ENCODE data around the gene FGF12. TPM values are rescaled to one million over a fixed set of nuclear protein-coding genes. Genes with fewer than 3 reads are reported as not detected.

Gene FGF12
- total RNA-seq, 1 donor from 2014 or later, result 3.2 TPM

- ATAC-seq (no peak), DNase-seq (no peak)
- Histone ChIP-seq H3K27ac (no peak overlapping the region), H3K27me3 (no peaks in the 10 kb centered on the region), H3K9me3 (no peaks in the 10 kb centered on the region), H3K36me3 (no peaks in the 10 kb centered on the region), H3K4me1 (no peaks in the 10 kb centered on the region), H3K4me3 (no peak overlapping the region)
- no peak for TF ChIP-seq CTCF (IDR thresholded peaks at IDR 0.05)
- intact Hi-C loops (cut with DNase I), result no loop called here
Measured at GRCh38 chr3:192422321-192422996, 304.9 kb downstream of the FGF12 start.

GRCh38 chr3:192419312-192419711 is 308.0 kb downstream of the FGF12 start:
- no peaks in the 10 kb centered on the region for H3K9me3 ChIP-seq
- no peaks in the 10 kb centered on the region for H3K36me3 ChIP-seq
- no peaks in the 10 kb centered on the region for H3K4me1 ChIP-seq
- TF ChIP-seq CTCF (IDR thresholded peaks at IDR 0.05), result no peak
- no peak for DNase-seq
- ATAC-seq, result no peak
- no peak overlapping the region for H3K27ac ChIP-seq
- no peaks in the 10 kb centered on the region for H3K27me3 ChIP-seq
- intact Hi-C loops (cut with DNase I), result no loop called here
- no peak overlapping the region for H3K4me3 ChIP-seq

GRCh38 chr3:192417559-192418055 is 309.7 kb downstream of the FGF12 start:
- DNase-seq, result no peak
- H3K4me3 ChIP-seq, result no peak overlapping the region
- no peak for TF ChIP-seq CTCF (IDR thresholded peaks at IDR 0.05)
- no peaks in the 10 kb centered on the region for H3K36me3 ChIP-seq
- H3K9me3 ChIP-seq, result no peaks in the 10 kb centered on the region
- no peaks in the 10 kb centered on the region for H3K27me3 ChIP-seq
- intact Hi-C loops (cut with DNase I), result no loop called here
- no peak overlapping the region for H3K27ac ChIP-seq
- H3K4me1 ChIP-seq, result no peaks in the 10 kb centered on the region
- ATAC-seq, result no peak

GRCh38 chr3:192417017-192417416 is 310.3 kb downstream of the FGF12 start:
- no peaks in the 10 kb centered on the region for H3K27me3 ChIP-seq
- no peak for TF ChIP-seq CTCF (IDR thresholded peaks at IDR 0.05)
- no peaks in the 10 kb centered on the region for H3K4me1 ChIP-seq
- intact Hi-C loops (cut with DNase I), result no loop called here
- H3K36me3 ChIP-seq, result no peaks in the 10 kb centered on the region
- H3K27ac ChIP-seq, result no peak overlapping the region
- H3K9me3 ChIP-seq, result no peaks in the 10 kb centered on the region
- ATAC-seq (no peak), DNase-seq (no peak)
- no peak overlapping the region for H3K4me3 ChIP-seq

DNA sequence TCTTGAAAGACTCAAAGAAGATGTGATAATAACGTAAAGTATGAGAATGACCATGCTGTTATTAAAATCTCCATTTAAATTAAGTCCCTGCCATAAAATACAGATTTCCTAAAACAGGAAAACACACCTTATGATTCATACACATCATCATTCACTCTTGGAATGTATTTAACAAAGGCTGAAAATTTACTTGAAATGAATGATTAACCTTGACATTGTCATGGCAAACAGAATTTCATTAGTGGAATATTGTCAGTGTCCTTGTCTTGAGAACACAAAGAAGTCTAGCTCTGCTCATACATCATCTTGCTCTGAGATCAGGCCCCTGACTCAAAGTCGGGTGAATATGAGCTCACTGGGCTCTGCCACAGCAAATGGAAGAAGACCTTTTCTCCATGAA is 313.9 kb downstream of the FGF12 start:
- H3K4me1 ChIP-seq, result no peaks in the 10 kb centered on the region
- no peaks in the 10 kb centered on the region for H3K36me3 ChIP-seq
- no peak for TF ChIP-seq CTCF (IDR thresholded peaks at IDR 0.05)
- H3K9me3 ChIP-seq, result no peaks in the 10 kb centered on the region
- H3K27ac ChIP-seq, result no peak overlapping the region
- H3K27me3 ChIP-seq, result peaks cover 16% of the 10 kb centered on the region
- DNase-seq (no peak), ATAC-seq (no peak)
- no peak overlapping the region for H3K4me3 ChIP-seq
- intact Hi-C loops (cut with DNase I), result no loop called here

GRCh38 chr3:192410684-192410960 is 316.7 kb downstream of the FGF12 start:
- peaks cover 34% of the 10 kb centered on the region for H3K27me3 ChIP-seq

More at GRCh38 chr3:192410684-192410960, 316.7 kb downstream of the FGF12 start:
- DNase-seq, result no peak
- H3K4me3 ChIP-seq, result no peak overlapping the region
- H3K36me3 ChIP-seq, result no peaks in the 10 kb centered on the region
- H3K27ac ChIP-seq, result no peak overlapping the region
- intact Hi-C loops (cut with DNase I), result no loop called here
- no peaks in the 10 kb centered on the region for H3K4me1 ChIP-seq
- H3K9me3 ChIP-seq, result no peaks in the 10 kb centered on the region
- TF ChIP-seq CTCF (IDR thresholded peaks at IDR 0.05), result no peak
- no peak for ATAC-seq
